Natural killer cell (primary cell): ENCODE data around the gene FMN1. TPM values are rescaled to one million over a fixed set of nuclear protein-coding genes. Genes with fewer than 3 reads are reported as not detected.

Experiments used
- ATAC-seq, 3 donors: fragments of 150-1000 bp in 2 of 3; fragments of 200-7000 bp in 1 of 3; cut with Tn5 transposase; 1 replicate in 1 of 3; 2 replicates in 2 of 3; pipeline ENCODE4 v1.10.0; 2021; ENCODE audit warnings: mild to moderate bottlenecking in 2 of 3, moderate library complexity in 2 of 3
- DNase-seq, 2 donors: peaks; one replicate each; pipeline versions ENCODE4 v3.0.0 to v3.0.0-alpha.2; 2013 to 2021; ENCODE audit warnings: mixed read lengths in 1 of 2
- H3K27ac ChIP-seq: one replicate; pipeline ENCODE4 v1.5.1; 2013; ENCODE audit warnings: mild to moderate bottlenecking, low read length
- H3K27me3 ChIP-seq: one replicate; pipeline ENCODE4 v1.6.1; 2013; ENCODE audit warnings: low read length; ENCODE audit not compliant: control insufficient read depth, insufficient read depth
- H3K36me3 ChIP-seq: one replicate; pipeline ENCODE4 v1.6.1; 2013; ENCODE audit warnings: low read length; ENCODE audit not compliant: control insufficient read depth, insufficient read depth
- H3K4me1 ChIP-seq: one replicate; pipeline ENCODE4 v1.6.1; 2013; ENCODE audit warnings: low read length; ENCODE audit not compliant: control insufficient read depth, insufficient read depth
- H3K4me3 ChIP-seq: one replicate; pipeline ENCODE4 v1.5.1; 2013; ENCODE audit warnings: low read length
- H3K9me3 ChIP-seq: one replicate; pipeline ENCODE4 v1.6.1; 2013; ENCODE audit warnings: low read length; ENCODE audit not compliant: control insufficient read depth, insufficient read depth
- H3K27ac Mint-ChIP-seq, 2 donors: one replicate each; pipeline ENCODE4 v1.8.0; 2022; ENCODE audit warnings: mild to moderate bottlenecking in 2 of 2, mixed read lengths in 2 of 2, moderate library complexity in 1 of 2
- H3K27me3 Mint-ChIP-seq, 2 donors: one replicate each; pipeline ENCODE4 v1.8.0; 2022; ENCODE audit warnings: low read depth in 2 of 2, mixed read lengths in 2 of 2
- H3K36me3 Mint-ChIP-seq: one replicate; pipeline ENCODE4 v1.8.0; 2022; ENCODE audit warnings: mixed read lengths
- H3K4me1 Mint-ChIP-seq, 2 donors: one replicate each; pipeline ENCODE4 v1.8.0; 2022; ENCODE audit warnings: mixed read lengths in 2 of 2
- H3K4me3 Mint-ChIP-seq: one replicate; pipeline ENCODE4 v1.8.0; 2022; ENCODE audit warnings: mild to moderate bottlenecking, moderate library complexity, mixed read lengths
- H3K9me3 Mint-ChIP-seq, 2 donors: one replicate each; pipeline ENCODE4 v1.8.0; 2022; ENCODE audit warnings: mixed read lengths in 2 of 2
- CTCF ChIP-seq: fragments of 200-600 bp; IDR thresholded peaks from one replicate; pipeline ENCODE4 v1.8.0; 2022; ENCODE audit warnings: antibody characterized with exemption
- WGBS: methylation state at CpG from one replicate; pipeline ENCODE4 v1.1.7; 2013; ENCODE audit warnings: missing lambda C conversion rate; ENCODE audit not compliant: insufficient coverage; 5-methylcytosine and 5-hydroxymethylcytosine counted together
- intact Hi-C: fragments of 100-400 bp; cut with micrococcal nuclease; formaldehyde crosslinking; loops from one replicate; pipeline ENCODE4 v1.14.2; 2022
- total RNA-seq, 4 donors: library from RNA; stranded (reverse); fragments of 120-200 nt in 1 of 4; gene quantifications; one replicate each; pipeline versions ENCODE4 v1.2.3 to v1.2.4, GENCODE V29; 2013 to 2022

FMN1 gene
- total RNA-seq, 3 donors from 2014 or later (not counting 1 experiment from before 2014, with no cell fraction given), result 2.0 to 19.2 (median 2.2) TPM

- intact Hi-C loops, result no loop called here
- no peak overlapping the region for H3K27ac Mint-ChIP-seq
Observed at GRCh38 chr15:32956711-32957110, 237.8 kb downstream of the FMN1 start.

GRCh38 chr15:32956006-32956405, 238.5 kb downstream of the FMN1 start:
- ATAC-seq (no peak), DNase-seq (no peak)
- Histone ChIP-seq H3K27me3 (no peaks in the 10 kb centered on the region), H3K4me3 (no peak overlapping the region), H3K27ac (no peak overlapping the region), H3K9me3 (no peaks in the 10 kb centered on the region), H3K4me1 (no peaks in the 10 kb centered on the region), H3K36me3 (no peaks in the 10 kb centered on the region)
- intact Hi-C loops, result no loop called here
- H3K4me3 Mint-ChIP-seq, result no peak overlapping the region
- no peak overlapping the region for H3K27ac Mint-ChIP-seq
- no peaks in the 10 kb centered on the region for H3K36me3 Mint-ChIP-seq
- TF ChIP-seq CTCF, result no peak
- no CpG with 5 or more reads among the region's 1 CpG for WGBS
- H3K4me1 Mint-ChIP-seq, result no peaks in the 10 kb centered on the region
- no peaks in the 10 kb centered on the region for H3K9me3 Mint-ChIP-seq
- no peaks in the 10 kb centered on the region for H3K27me3 Mint-ChIP-seq

More at GRCh38 chr15:32956711-32957110, 237.8 kb downstream of the FMN1 start:
- Histone ChIP-seq H3K4me3 (no peak overlapping the region), H3K27me3 (no peaks in the 10 kb centered on the region), H3K4me1 (no peaks in the 10 kb centered on the region), H3K9me3 (no peaks in the 10 kb centered on the region), H3K36me3 (no peaks in the 10 kb centered on the region), H3K27ac (no peak overlapping the region)
- Mint-ChIP-seq H3K9me3 (no peaks in the 10 kb centered on the region), H3K27me3 (no peaks in the 10 kb centered on the region), H3K4me1 (no peaks in the 10 kb centered on the region), H3K36me3 (no peaks in the 10 kb centered on the region), H3K4me3 (no peak overlapping the region)
- ATAC-seq (no peak), DNase-seq (no peak)
- WGBS, result 100% methylated on average over 1 of the region's 2 CpGs
- TF ChIP-seq CTCF, result no peak

GRCh38 chr15:32953533-32953910, 241.0 kb downstream of the FMN1 start:
- Histone ChIP-seq H3K27ac (no peak overlapping the region), H3K9me3 (no peaks in the 10 kb centered on the region), H3K4me1 (no peaks in the 10 kb centered on the region), H3K36me3 (no peaks in the 10 kb centered on the region), H3K27me3 (no peaks in the 10 kb centered on the region), H3K4me3 (no peak overlapping the region)
- H3K27ac Mint-ChIP-seq, result no peak overlapping the region
- no peaks in the 10 kb centered on the region for H3K9me3 Mint-ChIP-seq
- DNase-seq (no peak), ATAC-seq (no peak)
- H3K4me1 Mint-ChIP-seq, result no peaks in the 10 kb centered on the region
- TF ChIP-seq CTCF, result no peak
- WGBS, result 92% methylated on average over 7 of the region's 7 CpGs
- intact Hi-C loops, result no loop called here
- H3K4me3 Mint-ChIP-seq, result no peak overlapping the region
- no peaks in the 10 kb centered on the region for H3K36me3 Mint-ChIP-seq
- peaks cover 0 to 7% of the 10 kb centered on the region in 2 donors for H3K27me3 Mint-ChIP-seq

GRCh38 chr15:32952901-32953532, 241.5 kb downstream of the FMN1 start:
- no peaks in the 10 kb centered on the region for H3K27me3 ChIP-seq
- no peak overlapping the region for H3K27ac ChIP-seq
- DNase-seq (no peak), ATAC-seq (no peak)
- no peaks in the 10 kb centered on the region for H3K36me3 Mint-ChIP-seq
- H3K4me3 Mint-ChIP-seq, result no peak overlapping the region
- intact Hi-C loops, result no loop called here
- no peaks in the 10 kb centered on the region for H3K36me3 ChIP-seq
- no peak overlapping the region for H3K4me3 ChIP-seq
- no peak for TF ChIP-seq CTCF
- H3K9me3 Mint-ChIP-seq, result no peaks in the 10 kb centered on the region
- H3K4me1 Mint-ChIP-seq, result no peaks in the 10 kb centered on the region
- no peak overlapping the region for H3K27ac Mint-ChIP-seq
- no peaks in the 10 kb centered on the region for H3K9me3 ChIP-seq
- 89% methylated on average over 12 of the region's 12 CpGs for WGBS
- H3K27me3 Mint-ChIP-seq, result peaks cover 0 to 7% of the 10 kb centered on the region in 2 donors
- H3K4me1 ChIP-seq, result no peaks in the 10 kb centered on the region
